ENCODE measurements around the gene CRMP1.

The CRMP1 gene

DNA sequence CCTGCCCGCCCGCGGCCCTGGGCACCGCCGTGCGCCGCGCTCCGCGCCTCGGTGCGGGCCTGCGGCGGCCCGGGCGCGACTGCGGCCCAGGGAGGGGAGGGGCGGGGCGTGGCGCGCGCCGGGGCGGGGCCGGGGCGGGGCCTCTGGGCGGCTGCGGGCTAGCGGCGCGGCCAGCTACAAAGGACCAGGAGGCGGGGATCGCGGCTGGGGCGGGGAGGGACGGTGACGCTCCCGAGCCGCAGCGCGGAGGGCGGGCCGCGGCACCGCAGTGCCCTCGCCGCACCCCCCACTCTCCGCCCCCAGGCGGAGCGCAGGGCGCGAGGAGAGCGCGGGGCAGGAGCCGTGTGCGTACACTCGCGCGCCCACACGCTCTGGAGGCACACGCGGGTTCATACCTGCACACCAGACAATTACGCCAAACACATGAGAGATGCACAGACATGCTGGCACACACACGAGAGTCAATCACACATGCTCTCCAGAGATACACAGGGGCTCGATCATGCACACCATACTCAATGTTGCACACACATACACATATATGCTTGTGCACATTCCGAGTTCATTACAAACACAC, at the start of gene CRMP1:
TSS of gene CRMP1 (minus strand) at position 83 of the 577 bp plus-strand sequence. CDS start 117 bp downstream, outside the sequence.
- H3K9ac ChIP-seq (ENCODE audit: low read depth, low read length), result no peak within 1 kb of the TSS
- peaks cover 19% of the 10 kb centered on the region; the same call in 1 of the 2 replicates for H3K4me1 ChIP-seq (ENCODE audit: insufficient read depth, low read length)
- no peaks in the 10 kb centered on the region; the same call in 1 of the 2 replicates for H3K9me3 ChIP-seq (ENCODE audit: insufficient read depth, low read depth, low read length)
- H3K27ac ChIP-seq (ENCODE audit: low read length), result no peak within 1 kb of the TSS
- H3K36me3 ChIP-seq (ENCODE audit: insufficient read depth, low read depth, low read length), result no peaks in the 10 kb centered on the region
- H3K4me3 ChIP-seq (ENCODE audit: low read length), result peak within 1 kb of the TSS; percentile 67
- peaks cover 92% of the 10 kb centered on the region for H3K27me3 ChIP-seq (ENCODE audit: insufficient read depth, low read length)

DNA sequence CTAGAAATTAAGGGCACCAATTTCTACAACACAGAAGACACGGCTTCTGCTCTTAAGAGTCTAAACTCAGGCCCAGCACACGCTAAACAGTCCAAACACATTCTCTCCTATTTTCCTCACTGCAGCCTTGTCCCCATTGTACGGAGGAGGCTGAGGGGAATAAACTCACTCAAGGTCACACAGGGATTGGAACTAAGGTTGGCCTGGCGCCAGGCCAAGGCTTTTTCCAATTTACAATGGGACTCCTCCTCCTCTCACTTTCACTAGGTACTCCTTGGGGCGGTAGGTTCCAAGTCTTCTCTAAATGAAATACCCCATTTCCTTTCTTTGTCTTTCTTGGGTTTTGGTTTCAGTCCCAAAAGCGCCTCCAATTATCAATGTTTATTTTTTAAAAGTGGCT, 48.7 kb upstream of the CRMP1 start:
- H3K27me3 ChIP-seq (ENCODE audit: insufficient read depth, low read length), result no peaks in the 10 kb centered on the region; the same call in 1 of the 2 replicates
- H3K9me3 ChIP-seq (ENCODE audit: insufficient read depth, low read depth, low read length), result peaks cover 5% of the 10 kb centered on the region; the same call in 1 of the 2 replicates
- no peak overlapping the region for H3K27ac ChIP-seq (ENCODE audit: low read length)
- no peak overlapping the region for H3K4me3 ChIP-seq (ENCODE audit: low read length)
- H3K36me3 ChIP-seq (ENCODE audit: insufficient read depth, low read depth, low read length), result no peaks in the 10 kb centered on the region
- no peak overlapping the region for H3K9ac ChIP-seq (ENCODE audit: low read depth, low read length)
- H3K4me1 ChIP-seq (ENCODE audit: insufficient read depth, low read length), result peaks cover 4% of the 10 kb centered on the region; the same call in 1 of the 2 replicates

DNA sequence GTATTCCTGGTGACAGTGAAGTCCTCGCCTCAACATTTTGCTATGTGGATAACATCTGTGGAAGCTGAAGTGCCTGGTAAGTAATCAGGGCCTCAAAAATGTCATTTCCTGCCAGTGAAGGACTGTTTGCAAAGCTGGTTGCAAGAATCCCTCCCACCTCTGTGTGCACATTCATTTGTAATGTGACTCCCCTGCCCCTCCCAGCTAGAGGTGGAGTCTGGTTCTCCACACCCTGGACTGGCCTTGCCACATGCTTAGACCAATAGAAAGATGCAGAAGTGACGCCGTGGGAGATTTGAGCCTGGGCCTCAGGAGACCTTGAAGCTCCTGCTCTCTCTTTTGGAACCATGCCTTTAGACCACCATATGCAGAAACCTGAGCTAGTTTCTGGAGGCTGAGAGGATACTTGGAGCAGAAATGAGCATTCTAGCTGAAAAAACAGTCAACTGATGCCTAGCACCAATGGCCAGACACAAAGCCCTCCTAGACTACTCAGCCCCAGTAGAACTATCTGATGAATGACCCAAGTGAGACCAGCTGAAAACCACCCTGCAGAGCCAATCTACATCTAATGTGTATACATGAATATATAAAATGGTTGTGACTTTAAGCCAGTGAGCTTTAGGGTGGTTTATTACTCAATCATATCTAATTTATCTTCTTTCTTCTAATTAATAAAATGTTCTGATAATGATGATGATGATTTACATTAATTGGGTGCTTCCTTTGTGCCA, 47.8 kb upstream of the CRMP1 start:
- Histone ChIP-seq H3K9me3 (ENCODE audit: insufficient read depth, low read depth, low read length) (no peaks in the 10 kb centered on the region), H3K36me3 (ENCODE audit: insufficient read depth, low read depth, low read length) (no peaks in the 10 kb centered on the region), H3K27me3 (ENCODE audit: insufficient read depth, low read length) (no peaks in the 10 kb centered on the region; the same call in 1 of the 2 replicates), H3K9ac (ENCODE audit: low read depth, low read length) (no peak overlapping the region), H3K4me1 (ENCODE audit: insufficient read depth, low read length) (peaks cover 4% of the 10 kb centered on the region; the same call in 1 of the 2 replicates), H3K4me3 (ENCODE audit: low read length) (no peak overlapping the region), H3K27ac (ENCODE audit: low read length) (no peak overlapping the region)

DNA sequence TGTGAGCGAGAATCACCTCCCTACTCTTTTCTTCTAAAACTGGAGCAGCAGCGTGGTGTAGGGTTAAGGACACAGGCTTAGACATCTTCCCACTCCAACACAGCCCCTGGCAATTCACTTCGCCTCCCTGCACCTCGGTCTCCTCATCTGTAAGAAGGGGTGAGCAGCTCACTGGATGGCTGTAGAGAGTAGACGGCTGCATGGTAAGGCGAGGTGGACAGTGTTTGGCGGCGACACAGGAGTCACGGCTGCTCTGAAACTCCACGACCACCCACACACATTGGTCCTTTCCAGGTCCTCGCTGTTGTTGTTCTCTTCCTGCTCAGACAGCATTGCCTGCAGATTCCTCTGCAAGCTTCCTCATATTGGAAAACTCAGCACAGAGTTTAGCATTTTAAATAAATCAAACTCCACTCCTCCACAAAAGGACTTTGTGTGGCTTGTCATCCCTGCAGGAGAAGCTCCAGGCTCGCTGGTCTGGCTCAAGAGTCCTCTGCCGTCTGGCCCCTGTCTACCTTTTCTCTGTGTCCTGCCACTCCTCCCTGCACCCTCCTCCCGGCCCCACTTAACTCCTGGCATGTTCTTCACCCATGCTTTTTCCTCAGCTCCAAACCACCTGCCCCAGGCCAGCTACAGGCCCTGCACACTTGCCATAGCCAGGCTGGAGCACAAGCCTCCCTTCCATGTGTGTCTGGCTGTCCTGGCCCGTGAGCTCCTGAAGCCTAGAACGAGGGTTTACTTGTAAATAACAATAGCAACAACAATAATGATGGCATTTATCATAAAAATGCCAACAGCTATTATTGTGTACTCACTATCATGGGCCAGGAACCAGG, 41.3 kb upstream of the CRMP1 start:
- Histone ChIP-seq H3K27me3 (ENCODE audit: insufficient read depth, low read length) (no peaks in the 10 kb centered on the region), H3K4me1 (ENCODE audit: insufficient read depth, low read length) (peaks cover 4% of the 10 kb centered on the region; the same call in 1 of the 2 replicates), H3K9me3 (ENCODE audit: insufficient read depth, low read depth, low read length) (no peaks in the 10 kb centered on the region)

DNA sequence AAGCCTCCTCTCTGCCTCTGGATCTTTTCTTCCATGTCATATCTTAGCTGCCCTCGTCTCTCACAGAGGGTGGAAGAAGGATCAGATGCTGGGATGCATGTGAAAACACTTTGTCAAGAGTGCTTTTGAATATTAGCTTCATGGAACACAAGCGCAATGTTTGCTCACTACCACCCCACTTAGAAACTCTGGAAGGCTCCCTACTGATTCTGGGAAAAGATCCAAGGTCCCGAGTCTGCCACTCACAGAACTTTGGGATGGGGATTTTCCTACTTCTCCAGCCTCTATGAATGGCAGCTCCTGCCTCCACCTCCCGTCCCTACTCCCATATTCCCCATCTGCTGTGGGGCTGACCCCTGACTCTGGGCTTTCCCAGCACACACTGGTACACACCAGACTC, 40.2 kb upstream of the CRMP1 start:
- H3K9ac ChIP-seq (ENCODE audit: low read depth, low read length), result no peak overlapping the region
- no peaks in the 10 kb centered on the region for H3K36me3 ChIP-seq (ENCODE audit: insufficient read depth, low read depth, low read length)
- no peak overlapping the region for H3K4me3 ChIP-seq (ENCODE audit: low read length)
- H3K9me3 ChIP-seq (ENCODE audit: insufficient read depth, low read depth, low read length), result no peaks in the 10 kb centered on the region
- peaks cover 4% of the 10 kb centered on the region; the same call in 1 of the 2 replicates for H3K4me1 ChIP-seq (ENCODE audit: insufficient read depth, low read length)
- no peaks in the 10 kb centered on the region for H3K27me3 ChIP-seq (ENCODE audit: insufficient read depth, low read length)
- no peak overlapping the region for H3K27ac ChIP-seq (ENCODE audit: low read length)

More for the DNA sequence above, 41.3 kb upstream of the CRMP1 start:
- Histone ChIP-seq H3K9ac (ENCODE audit: low read depth, low read length) (no peak overlapping the region), H3K36me3 (ENCODE audit: insufficient read depth, low read depth, low read length) (no peaks in the 10 kb centered on the region), H3K4me3 (ENCODE audit: low read length) (no peak overlapping the region), H3K27ac (ENCODE audit: low read length) (no peak overlapping the region)

DNA sequence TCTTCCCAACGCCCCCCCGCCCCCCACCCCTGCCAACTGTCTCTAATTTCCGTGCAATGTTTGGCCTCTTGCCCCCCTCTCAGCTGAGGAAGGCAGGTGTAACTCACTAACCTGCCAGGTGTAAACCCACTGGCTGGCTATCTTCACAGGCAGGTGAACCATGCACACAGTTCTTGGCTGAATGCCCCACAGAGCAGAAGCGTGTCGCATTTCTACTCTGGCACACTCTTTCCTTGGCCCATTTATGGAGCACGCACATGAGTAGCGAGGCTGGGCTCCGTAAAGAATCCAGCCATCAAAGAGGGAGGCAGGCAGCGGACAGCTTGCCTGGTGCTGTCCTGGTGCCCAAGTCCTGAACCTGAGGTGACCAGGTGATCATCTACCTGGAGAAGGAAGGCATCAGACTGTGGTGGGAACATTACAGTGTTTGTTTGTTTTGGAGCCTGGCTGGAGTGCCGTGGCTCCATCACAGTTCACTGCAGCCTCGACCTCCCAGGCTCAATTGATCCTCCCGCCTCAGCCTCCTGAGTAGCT, 39.2 kb upstream of the CRMP1 start:
- no peak overlapping the region for H3K27ac ChIP-seq (ENCODE audit: low read length)
- H3K27me3 ChIP-seq (ENCODE audit: insufficient read depth, low read length), result no peaks in the 10 kb centered on the region
- no peaks in the 10 kb centered on the region for H3K9me3 ChIP-seq (ENCODE audit: insufficient read depth, low read depth, low read length)
- H3K36me3 ChIP-seq (ENCODE audit: insufficient read depth, low read depth, low read length), result no peaks in the 10 kb centered on the region
- peaks cover 4% of the 10 kb centered on the region; the same call in 1 of the 2 replicates for H3K4me1 ChIP-seq (ENCODE audit: insufficient read depth, low read length)
- no peak overlapping the region for H3K9ac ChIP-seq (ENCODE audit: low read depth, low read length)
- no peak overlapping the region for H3K4me3 ChIP-seq (ENCODE audit: low read length)

DNA sequence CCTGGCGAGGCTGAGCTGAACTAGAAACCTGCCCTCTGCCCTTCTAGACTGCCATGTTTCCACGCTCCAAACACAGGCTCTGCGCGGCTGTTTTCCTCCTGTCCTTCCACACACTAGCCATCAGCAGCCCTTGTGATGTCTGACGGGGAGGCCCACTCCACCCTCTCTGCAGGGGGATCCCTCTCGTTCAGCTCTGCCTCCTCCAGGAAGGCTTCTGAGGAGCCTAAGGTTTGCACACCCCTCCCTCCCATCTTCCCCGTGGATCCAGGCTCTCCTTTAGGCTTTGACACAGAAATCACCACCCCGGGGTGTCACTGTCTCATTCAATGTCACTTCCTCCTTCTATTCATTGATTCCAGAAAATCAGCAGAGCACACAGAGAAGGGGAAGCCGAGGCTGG, 38.6 kb upstream of the CRMP1 start:
- Histone ChIP-seq H3K4me1 (ENCODE audit: insufficient read depth, low read length) (peaks cover 4% of the 10 kb centered on the region; the same call in 1 of the 2 replicates), H3K27me3 (ENCODE audit: insufficient read depth, low read length) (no peaks in the 10 kb centered on the region), H3K27ac (ENCODE audit: low read length) (no peak overlapping the region), H3K9ac (ENCODE audit: low read depth, low read length) (no peak overlapping the region), H3K4me3 (ENCODE audit: low read length) (no peak overlapping the region), H3K9me3 (ENCODE audit: insufficient read depth, low read depth, low read length) (no peaks in the 10 kb centered on the region), H3K36me3 (ENCODE audit: insufficient read depth, low read depth, low read length) (no peaks in the 10 kb centered on the region)

DNA sequence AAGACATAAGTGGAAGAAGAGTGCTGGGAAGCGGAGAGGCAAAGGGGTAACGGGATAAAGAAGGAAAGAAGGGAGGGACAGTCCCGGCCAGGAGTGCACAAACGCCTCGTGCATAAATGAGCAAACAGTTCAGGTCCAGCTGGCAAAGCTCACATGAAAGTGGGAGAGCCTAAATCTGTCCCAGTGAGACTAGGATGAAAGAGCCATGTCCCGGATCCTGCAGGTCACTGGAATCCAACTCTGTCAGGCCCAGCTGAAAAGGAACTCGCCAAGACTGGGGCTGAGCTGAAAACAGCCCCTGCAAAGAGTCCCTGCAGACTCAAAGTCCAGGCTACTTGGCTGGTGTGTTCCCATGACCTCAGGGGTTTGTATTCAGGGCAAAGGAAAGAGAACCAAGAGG, 38.0 kb upstream of the CRMP1 start:
- no peak overlapping the region for H3K27ac ChIP-seq (ENCODE audit: low read length)
- no peaks in the 10 kb centered on the region for H3K9me3 ChIP-seq (ENCODE audit: insufficient read depth, low read depth, low read length)
- peaks cover 4% of the 10 kb centered on the region; the same call in 1 of the 2 replicates for H3K4me1 ChIP-seq (ENCODE audit: insufficient read depth, low read length)
- no peaks in the 10 kb centered on the region for H3K27me3 ChIP-seq (ENCODE audit: insufficient read depth, low read length)
- no peak overlapping the region for H3K9ac ChIP-seq (ENCODE audit: low read depth, low read length)
- H3K4me3 ChIP-seq (ENCODE audit: low read length), result no peak overlapping the region
- no peaks in the 10 kb centered on the region for H3K36me3 ChIP-seq (ENCODE audit: insufficient read depth, low read depth, low read length)

DNA sequence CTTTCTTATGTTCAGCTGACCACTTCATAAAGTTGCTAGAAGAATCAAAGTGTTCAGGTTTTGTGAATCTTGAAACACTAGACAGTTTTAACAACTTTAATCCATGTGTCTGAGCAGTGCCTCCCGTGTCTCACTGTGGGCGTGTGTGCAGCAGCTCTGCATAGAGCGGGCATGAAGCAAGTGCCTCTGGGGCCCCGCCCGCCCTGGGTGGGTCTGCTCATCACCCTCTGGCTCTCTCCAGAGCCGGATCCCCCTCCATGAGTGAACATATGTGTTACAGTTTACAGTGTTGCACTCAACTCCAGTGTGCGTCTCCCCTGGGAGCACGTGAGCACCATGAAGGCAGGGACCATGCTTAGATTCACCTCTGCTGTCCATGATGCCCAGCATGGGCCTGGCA, 37.6 kb upstream of the CRMP1 start:
- Histone ChIP-seq H3K27me3 (ENCODE audit: insufficient read depth, low read length) (no peaks in the 10 kb centered on the region), H3K4me3 (ENCODE audit: low read length) (no peak overlapping the region), H3K36me3 (ENCODE audit: insufficient read depth, low read depth, low read length) (no peaks in the 10 kb centered on the region), H3K9ac (ENCODE audit: low read depth, low read length) (no peak overlapping the region), H3K4me1 (ENCODE audit: insufficient read depth, low read length) (peaks cover 6% of the 10 kb centered on the region; the same call in 1 of the 2 replicates), H3K9me3 (ENCODE audit: insufficient read depth, low read depth, low read length) (no peaks in the 10 kb centered on the region), H3K27ac (ENCODE audit: low read length) (no peak overlapping the region)

DNA sequence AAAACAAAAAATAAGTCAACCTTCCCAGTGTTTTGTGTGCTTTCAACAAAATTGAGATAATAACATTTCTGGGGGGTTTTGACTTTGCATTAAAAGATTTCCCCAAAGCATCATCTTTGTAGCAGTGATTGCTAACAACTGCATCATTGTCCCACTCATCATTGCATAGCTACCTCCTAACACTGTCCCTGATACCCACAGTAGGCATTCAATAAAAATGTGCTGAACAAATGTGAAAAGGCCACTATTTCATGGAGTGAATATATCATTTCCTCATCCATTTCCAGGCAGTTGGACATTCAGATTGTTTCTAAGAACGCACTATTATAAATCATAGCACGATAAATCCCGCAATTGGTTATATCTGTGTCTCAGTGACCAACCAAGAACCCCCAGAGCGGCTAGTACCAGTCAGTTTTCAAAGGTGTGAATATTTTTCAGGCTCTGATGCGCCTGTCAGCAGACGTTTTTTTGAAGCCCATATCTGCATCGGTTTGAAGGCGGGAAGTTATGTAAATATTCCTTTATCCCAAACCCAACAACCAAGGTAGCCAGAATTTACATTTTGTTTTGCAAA, 36.0 kb upstream of the CRMP1 start:
- Histone ChIP-seq H3K9ac (ENCODE audit: low read depth, low read length) (no peak overlapping the region), H3K9me3 (ENCODE audit: insufficient read depth, low read depth, low read length) (no peaks in the 10 kb centered on the region), H3K27ac (ENCODE audit: low read length) (no peak overlapping the region), H3K36me3 (ENCODE audit: insufficient read depth, low read depth, low read length) (no peaks in the 10 kb centered on the region), H3K4me1 (ENCODE audit: insufficient read depth, low read length) (peaks cover 6% of the 10 kb centered on the region; the same call in 1 of the 2 replicates), H3K27me3 (ENCODE audit: insufficient read depth, low read length) (no peaks in the 10 kb centered on the region), H3K4me3 (ENCODE audit: low read length) (no peak overlapping the region)

DNA sequence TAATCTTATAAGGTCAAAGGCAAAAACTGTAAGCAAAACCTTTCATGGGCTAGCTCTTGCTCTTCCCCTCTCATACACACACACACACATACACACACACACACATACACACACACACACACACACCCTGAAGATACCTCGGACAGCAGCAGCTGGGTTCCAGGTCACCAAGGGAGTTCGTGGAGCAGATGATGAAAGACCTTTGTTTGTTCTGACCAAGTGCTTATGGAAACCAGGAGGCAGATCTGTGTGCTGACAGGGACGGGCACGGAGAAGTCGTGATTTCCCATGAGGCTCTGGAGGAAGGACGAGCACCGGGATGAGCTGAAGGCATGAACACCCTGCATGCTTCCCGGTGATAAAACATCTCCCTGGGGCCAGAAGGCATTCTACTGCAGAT, 35.4 kb upstream of the CRMP1 start:
- H3K4me3 ChIP-seq (ENCODE audit: low read length), result no peak overlapping the region
- peaks cover 6% of the 10 kb centered on the region; the same call in 1 of the 2 replicates for H3K4me1 ChIP-seq (ENCODE audit: insufficient read depth, low read length)
- H3K9me3 ChIP-seq (ENCODE audit: insufficient read depth, low read depth, low read length), result no peaks in the 10 kb centered on the region
- H3K9ac ChIP-seq (ENCODE audit: low read depth, low read length), result no peak overlapping the region
- no peaks in the 10 kb centered on the region for H3K27me3 ChIP-seq (ENCODE audit: insufficient read depth, low read length)
- H3K27ac ChIP-seq (ENCODE audit: low read length), result no peak overlapping the region
- no peaks in the 10 kb centered on the region for H3K36me3 ChIP-seq (ENCODE audit: insufficient read depth, low read depth, low read length)

Measured in iPS-20b (cell line).